WERI-Rb-1 (cell line): ENCODE results near the gene CETP.

Experiments
- DNase-seq: peaks from one replicate; pipeline ENCODE4 v3.0.0-alpha.2; 2020
- H3K27ac ChIP-seq: fragments of 250-450 bp; sonication (Bioruptor Pico); 2 replicates; pipeline ENCODE4 v1.5.1; 2020; ENCODE audit warnings: mild to moderate bottlenecking, moderate library complexity
- H3K27me3 ChIP-seq: fragments of 250-450 bp; sonication (Bioruptor Pico); 2 replicates; pipeline ENCODE4 v1.5.1; 2021; ENCODE audit warnings: mild to moderate bottlenecking, low read depth, moderate library complexity; ENCODE audit not compliant: insufficient read depth, severe bottlenecking
- H3K36me3 ChIP-seq: fragments of 250-450 bp; sonication (Bioruptor Pico); 2 replicates; pipeline ENCODE4 v1.5.1; 2020; ENCODE audit warnings: mild to moderate bottlenecking, moderate library complexity
- H3K4me3 ChIP-seq: 2 replicates; pipeline ENCODE4 v1.5.1; 2011; ENCODE audit warnings: low read depth, mild to moderate bottlenecking, control low read depth, low read length
- H3K9me3 ChIP-seq: fragments of 250-450 bp; sonication (Bioruptor Pico); 2 replicates; pipeline ENCODE4 v1.5.1; 2021; ENCODE audit warnings: mild to moderate bottlenecking, moderate library complexity; ENCODE audit not compliant: severe bottlenecking
- CTCF ChIP-seq: IDR thresholded peaks from 2 replicates; pipeline ENCODE4 v1.5.1; 2011; ENCODE audit warnings: low read depth, mild to moderate bottlenecking, control low read depth, inconsistent platforms, low read length

CETP gene

GRCh38 chr16:57025941-57026777 lies 64.4 kb downstream of the CETP start:
- Histone ChIP-seq H3K27me3 (no peaks in the 10 kb centered on the region), H3K4me3 (no peak overlapping the region), H3K36me3 (no peaks in the 10 kb centered on the region), H3K27ac (no peak overlapping the region), H3K9me3 (no peaks in the 10 kb centered on the region)
- no peak for DNase-seq
- no peak for TF ChIP-seq CTCF

- no peaks in the 10 kb centered on the region for H3K27me3 ChIP-seq
- no peak for DNase-seq
- H3K9me3 ChIP-seq = no peaks in the 10 kb centered on the region
- TF ChIP-seq CTCF = no peak
- no peak overlapping the region for H3K27ac ChIP-seq
- no peaks in the 10 kb centered on the region for H3K36me3 ChIP-seq
- H3K4me3 ChIP-seq = no peak overlapping the region
Observed at GRCh38 chr16:57026778-57027062, 65.0 kb downstream of the CETP start.

- no peaks in the 10 kb centered on the region for H3K27me3 ChIP-seq
- DNase-seq = no peak
Observed at GRCh38 chr16:57027067-57027466, 65.3 kb downstream of the CETP start.

GRCh38 chr16:57028086-57028485 lies 66.3 kb downstream of the CETP start:
- no peaks in the 10 kb centered on the region for H3K27me3 ChIP-seq
- no peak overlapping the region for H3K4me3 ChIP-seq
- no peak for TF ChIP-seq CTCF
- no peaks in the 10 kb centered on the region for H3K9me3 ChIP-seq
- H3K36me3 ChIP-seq = no peaks in the 10 kb centered on the region
- DNase-seq = no peak
- no peak overlapping the region for H3K27ac ChIP-seq

More at GRCh38 chr16:57027067-57027466, 65.3 kb downstream of the CETP start:
- H3K9me3 ChIP-seq = no peaks in the 10 kb centered on the region
- no peak overlapping the region for H3K27ac ChIP-seq
- no peaks in the 10 kb centered on the region for H3K36me3 ChIP-seq
- no peak overlapping the region for H3K4me3 ChIP-seq
- no peak for TF ChIP-seq CTCF

GRCh38 chr16:57029161-57030160 lies 67.7 kb downstream of the CETP start:
- no peak for TF ChIP-seq CTCF
- Histone ChIP-seq H3K9me3 (no peaks in the 10 kb centered on the region), H3K27ac (no peak overlapping the region), H3K36me3 (no peaks in the 10 kb centered on the region), H3K27me3 (no peaks in the 10 kb centered on the region), H3K4me3 (no peak overlapping the region)
- DNase-seq = no peak
